Activated naive CD4-positive, alpha-beta T cell (primary cell): ENCODE results near the gene RAX2.
"Not testable (repeated sequence)": the region's sequence is repeated elsewhere in the genome, so short reads cannot be mapped to it uniquely, and the experiment has no call there.

ENCODE experiments used
- DNase-seq, 4 experiments: peaks; one replicate each; lab custom pipeline; 2025; lab: John Stamatoyannopoulos, UW

The RAX2 gene

GRCh38 chr19:3771906-3772455, at the start of gene RAX2:
TSS of gene RAX2 (minus strand) at chr19:3772228. CDS start at chr19:3771742, 486 bp downstream.
- no peak for DNase-seq

DNA sequence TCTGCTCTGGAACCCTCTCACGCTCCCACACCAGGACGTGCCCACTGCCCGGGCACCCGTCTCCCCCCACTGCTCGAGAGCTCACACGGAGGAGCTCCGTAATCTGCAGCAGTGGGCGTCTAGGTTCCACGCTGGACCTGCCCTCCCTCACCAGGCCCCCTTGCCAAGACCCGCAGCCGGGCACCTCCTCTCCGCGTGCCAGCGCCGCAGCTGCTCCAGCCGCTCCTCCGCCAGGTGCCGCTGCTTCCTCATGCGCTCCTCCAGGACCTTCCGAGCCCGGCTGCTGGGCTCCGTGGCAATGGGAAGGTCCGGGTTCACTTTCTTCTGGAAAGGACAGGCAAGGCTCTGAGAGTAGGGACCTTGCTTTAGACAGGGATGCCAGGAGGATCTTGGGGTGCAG, 49.1 kb upstream of the RAX2 start:
- DNase-seq: no peak

GRCh38 chr19:3819989-3820388, 48.0 kb upstream of the RAX2 start:
- no peak for DNase-seq

- no peak for DNase-seq
These were observed 46.9 kb upstream of the RAX2 start for GRCh38 chr19:3818918-3819317.

DNA sequence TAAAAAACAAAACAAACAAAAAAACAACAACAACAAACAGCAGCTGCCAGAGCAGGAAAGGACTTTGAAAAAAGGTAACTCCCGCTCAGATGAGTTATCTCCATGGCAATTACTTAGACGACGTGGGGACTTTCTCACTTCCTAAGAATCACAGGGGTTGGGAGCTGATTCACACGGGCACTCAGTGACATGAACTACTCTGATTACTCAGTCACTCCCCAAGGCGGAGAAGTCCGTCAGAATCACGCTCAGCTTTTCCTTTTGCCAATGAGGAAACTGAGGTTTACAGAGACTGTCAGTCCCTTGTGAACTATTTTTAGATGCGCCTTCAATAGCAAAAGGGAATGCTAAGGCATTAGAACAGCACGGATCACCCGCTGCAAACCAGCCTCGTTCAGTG, 46.4 kb upstream of the RAX2 start:
- DNase-seq: no peak

DNA sequence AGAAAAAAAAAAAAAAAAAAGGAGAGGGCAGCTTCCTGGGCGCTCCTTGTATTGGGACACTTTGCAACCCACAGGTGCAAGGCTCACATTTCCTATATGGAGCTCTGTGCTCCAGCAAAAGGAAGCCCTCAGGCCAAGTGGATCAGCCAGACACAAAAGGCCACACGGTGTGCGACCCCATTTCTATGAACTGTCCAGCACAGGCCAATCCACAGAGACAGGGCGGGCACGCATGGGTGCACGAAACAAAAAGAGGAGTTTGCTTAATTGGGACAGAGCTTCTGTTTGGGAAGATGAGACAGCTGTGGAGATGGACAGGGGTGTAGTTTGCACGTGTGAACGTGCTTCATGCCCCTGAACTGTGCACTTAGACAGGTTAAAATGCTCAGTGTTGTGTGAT, 45.7 kb upstream of the RAX2 start:
- no peak for DNase-seq

DNA sequence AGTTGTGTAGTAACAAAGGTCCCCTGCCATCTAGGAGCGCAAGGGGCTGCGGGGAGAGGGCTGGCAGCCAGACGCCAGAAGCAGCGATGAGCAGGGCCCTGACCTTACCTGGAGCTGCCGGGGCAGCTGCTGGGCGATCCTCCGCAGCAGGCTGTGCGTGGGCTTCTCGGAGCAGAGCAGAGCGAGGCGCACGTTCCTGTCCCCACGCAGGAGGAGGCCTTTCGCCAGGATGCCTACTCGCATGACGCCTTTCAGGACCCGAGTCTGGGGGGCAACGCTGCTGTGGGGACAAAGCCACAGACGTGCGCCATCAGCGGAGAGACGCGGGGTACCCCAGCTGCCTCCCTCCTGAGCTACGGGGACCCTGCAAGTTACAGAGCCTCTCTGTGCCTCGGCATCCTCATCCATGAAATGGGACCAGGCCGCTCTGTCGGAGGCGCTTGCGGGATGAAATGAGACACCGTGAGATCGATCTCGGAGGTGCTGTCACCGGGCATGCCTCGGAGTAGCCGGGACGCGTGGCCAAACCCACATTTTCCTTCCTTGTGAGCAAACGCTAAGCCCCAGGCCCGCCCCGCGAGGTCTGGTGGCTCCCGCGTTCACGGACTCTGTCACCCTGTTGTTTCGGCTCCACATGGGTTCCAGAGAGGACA, 44.7 kb upstream of the RAX2 start:
- DNase-seq: no peak

- DNase-seq: not testable (repeated sequence)
These were observed 44.1 kb upstream of the RAX2 start for GRCh38 chr19:3816148-3816547.

DNA sequence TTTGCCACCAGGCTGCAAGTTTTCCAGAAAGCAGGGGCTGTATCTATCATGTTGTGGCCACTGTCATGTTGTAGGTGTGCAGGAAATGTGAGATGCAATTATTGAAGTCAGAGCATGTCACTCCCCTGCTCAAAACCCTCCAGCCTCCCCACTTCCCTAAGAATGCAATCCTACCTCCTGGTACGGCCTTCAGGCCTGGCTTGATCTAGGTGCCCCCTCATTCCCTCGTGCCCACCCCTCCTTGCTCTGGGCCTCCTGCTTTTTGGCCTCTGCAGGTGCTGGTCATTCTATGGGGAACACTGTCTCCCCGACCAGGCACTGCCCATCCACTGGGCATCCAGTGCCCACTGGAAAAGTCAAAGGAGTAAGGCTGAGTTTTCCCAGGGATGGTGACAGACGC, 42.6 kb upstream of the RAX2 start:
- DNase-seq: no peak

DNA sequence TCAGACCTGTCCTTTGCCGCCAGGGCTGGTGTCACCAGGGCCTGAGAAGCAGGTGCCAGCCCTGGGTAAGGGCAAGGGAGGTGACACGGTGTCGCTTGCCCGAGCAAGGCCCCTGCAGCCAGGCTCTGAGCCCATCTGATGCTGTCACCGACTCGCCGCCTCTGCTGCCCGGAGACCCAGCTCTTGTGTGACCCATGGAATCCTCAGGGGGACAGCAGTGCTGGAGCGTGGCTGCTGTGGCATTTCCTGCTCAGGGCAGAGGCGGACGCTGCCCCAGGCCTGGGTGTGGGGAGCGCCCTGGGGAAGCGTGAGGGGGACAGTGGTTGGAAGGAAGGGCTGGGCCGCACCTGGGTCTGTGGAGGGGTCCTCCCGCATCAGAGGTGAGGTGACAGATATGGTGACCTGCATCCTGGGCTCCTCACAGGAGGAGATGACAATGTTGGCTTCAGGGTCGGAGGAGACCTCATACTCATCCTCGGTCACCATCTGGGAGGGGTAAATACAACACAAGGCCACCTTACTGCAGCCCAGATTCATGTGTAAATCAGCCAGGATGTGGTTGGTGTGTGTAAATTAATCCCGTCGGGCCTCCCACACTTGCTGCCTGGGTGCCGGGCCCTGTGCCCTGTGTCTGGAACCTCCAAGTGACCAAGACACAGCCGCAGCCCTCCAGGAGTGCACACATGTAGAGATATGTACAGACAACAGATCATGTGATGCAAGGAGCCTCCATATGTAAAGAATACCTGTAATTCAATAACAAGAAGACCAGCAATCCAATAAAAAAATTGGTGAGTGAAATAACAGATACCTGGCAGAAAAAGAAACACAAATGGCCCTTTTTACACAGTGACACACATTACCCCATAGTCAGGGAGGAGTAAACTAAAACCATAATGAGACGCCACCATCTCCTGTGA, 41.7 kb upstream of the RAX2 start:
- no peak for DNase-seq

GRCh38 chr19:3810708-3811355, 38.8 kb upstream of the RAX2 start:
- DNase-seq: no peak

DNA sequence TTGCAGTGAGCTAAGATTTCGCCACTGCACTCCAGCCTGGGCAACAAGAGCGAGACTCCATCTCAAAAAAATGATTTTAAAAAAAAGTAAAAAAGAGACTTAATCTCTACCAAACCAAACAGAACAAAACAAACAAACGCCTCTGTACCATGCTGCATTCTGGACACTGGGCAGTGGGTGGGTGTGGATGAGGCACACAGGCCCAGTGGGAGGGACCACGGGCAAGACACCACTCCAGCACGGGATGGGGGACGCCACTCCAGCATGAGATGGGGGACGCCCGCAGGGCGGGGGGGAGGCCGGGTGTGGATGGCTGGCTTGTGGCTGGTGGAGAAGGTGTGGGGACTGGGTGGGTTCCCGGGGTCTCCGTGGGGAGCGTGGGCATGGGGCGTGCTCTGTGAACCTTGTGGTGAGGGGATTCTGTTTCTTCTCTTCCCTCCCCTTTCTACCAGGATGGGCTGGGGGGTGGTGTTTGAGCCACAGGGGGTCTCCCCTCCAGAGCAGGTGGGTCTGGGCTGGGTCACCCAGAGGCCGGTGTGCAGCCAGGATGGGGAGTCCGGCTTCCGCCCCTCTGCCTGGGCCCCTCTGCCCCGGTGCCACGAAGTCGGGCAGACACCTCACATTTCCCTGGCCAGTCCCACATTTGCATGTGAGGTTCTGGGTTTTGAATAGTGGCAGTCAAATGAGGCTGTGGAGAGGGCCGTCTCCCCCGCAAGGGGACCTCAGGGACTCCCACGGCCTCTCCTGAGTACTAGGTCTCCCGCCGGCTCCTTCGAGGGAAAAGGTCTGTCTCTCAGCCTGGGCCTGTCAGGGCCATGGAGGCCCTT, 38.1 kb upstream of the RAX2 start:
- no peak for DNase-seq

GRCh38 chr19:3808420-3809143, 36.6 kb upstream of the RAX2 start:
- no peak for DNase-seq

- no peak for DNase-seq
These were observed 35.7 kb upstream of the RAX2 start for GRCh38 chr19:3807574-3808354.

DNA sequence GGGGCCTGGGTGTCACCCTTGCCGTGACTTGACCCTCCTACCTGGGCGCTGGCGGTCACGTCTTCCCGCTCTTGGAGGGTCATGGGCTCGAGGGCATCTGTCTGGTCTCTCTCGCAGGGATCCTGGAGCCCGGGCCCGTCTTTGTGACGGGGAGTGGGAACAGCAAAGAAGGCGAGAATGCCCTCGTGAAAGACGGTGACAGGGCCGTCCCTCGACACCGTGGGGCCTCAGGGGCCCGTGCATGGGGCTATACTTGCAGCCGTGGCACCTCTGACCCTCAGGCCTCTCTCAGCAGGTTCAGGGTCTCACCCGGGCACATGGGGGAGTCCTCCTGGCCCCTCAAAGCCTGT, 35.1 kb upstream of the RAX2 start:
- DNase-seq: no peak

DNA sequence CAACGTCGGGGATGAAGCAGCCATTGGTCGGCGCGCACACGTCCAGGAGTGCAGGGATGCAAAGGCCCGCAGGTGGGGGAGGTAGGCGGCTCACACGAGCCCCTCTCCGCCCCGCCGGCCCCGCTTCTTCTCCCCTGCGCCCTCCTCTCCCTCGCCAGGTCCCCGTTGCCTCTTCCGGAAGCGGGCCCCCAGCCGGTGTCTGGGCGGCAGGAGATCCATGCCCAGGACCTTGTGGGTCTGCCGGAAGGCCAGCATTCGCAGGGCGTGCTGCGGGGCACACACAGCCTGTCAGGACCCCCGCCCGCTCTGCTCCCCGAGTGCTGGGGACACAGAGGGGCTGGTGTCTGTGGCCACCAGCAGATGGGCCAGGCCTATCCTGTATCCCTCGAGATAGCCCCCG, 33.8 kb upstream of the RAX2 start:
- DNase-seq: no peak

DNA sequence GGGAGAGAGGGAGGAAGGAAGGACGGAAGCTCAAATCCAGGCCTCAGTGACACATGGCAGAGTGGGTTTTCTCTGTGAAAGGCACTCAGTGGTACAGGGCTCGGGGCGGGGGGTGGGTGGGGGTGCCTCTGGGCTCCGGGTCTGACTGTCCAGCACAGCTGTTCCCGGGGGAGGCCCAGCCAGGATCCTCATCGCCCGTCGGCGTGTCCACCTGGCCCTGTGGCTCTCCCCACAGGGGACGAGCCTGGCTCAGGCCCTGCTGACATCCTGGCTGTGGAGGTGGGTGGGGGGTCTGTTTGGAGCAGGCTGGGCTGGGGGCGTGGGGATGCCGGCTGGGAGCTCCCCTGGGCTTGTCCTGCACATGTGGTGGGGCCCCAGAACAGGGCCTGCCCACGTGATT, 32.4 kb upstream of the RAX2 start:
- DNase-seq: no peak

- no peak for DNase-seq
These were observed 32.0 kb upstream of the RAX2 start for GRCh38 chr19:3803986-3804385.

DNA sequence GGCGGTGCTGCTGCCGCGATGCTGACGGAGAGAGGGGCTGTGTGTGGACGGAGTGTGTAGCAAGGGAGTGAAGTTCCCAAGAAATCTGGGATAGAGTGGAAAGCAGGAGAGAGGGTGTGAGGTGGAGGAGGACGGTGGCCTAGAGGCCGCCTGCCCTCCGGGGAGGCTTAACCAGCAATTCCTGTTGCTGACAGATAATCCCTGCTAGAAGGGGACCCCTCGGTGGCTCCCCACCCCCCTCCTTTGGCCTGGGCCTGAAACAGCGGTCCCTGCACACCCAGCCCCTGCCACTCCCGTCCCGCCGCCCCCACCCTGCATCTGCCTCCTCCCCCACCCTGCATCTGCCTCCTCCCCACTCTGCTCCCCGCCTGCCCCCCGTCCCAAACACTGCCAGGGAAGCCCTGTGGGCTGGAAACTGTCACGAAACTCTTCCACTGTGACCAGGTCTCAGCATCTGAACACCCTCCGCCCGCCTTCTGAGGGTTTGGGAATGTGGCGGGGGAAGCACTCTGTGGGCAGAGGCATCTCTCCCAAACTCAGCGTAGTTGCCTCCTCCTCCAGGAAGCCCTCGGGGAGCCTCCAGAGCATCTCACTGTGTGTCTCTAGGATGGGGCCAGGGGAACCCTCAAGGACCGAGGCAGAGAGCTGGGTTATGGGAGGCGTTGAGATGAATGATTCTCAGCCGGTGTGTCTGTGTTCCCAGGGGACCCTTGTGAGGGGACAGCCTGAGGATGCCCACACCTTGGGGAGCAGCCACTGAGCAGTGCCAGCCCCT, 31.3 kb upstream of the RAX2 start:
- no peak for DNase-seq
